Hepatocyte (in vitro differentiated cells): Measurements from ENCODE around the gene PTPN14. TPM values are rescaled to one million over a fixed set of nuclear protein-coding genes. Genes with fewer than 3 reads are reported as not detected.

Experiments
- DNase-seq: peaks from one replicate; pipeline ENCODE4 v3.0.0-alpha.2; 2016; ENCODE audit warnings: low spot score
- H2AFZ ChIP-seq: fragments of 200-600 bp; sonication (generic); 2 replicates; pipeline ENCODE4 v1.6.0; 2016; ENCODE audit warnings: antibody characterized with exemption, mild to moderate bottlenecking
- H3K27ac ChIP-seq: fragments of 200-600 bp; sonication (generic); 2 replicates; pipeline ENCODE4 v1.5.1; 2016; ENCODE audit warnings: mild to moderate bottlenecking
- H3K27me3 ChIP-seq: fragments of 200-600 bp; sonication (generic); 2 replicates; pipeline ENCODE4 v1.6.1; 2016
- H3K36me3 ChIP-seq: fragments of 200-600 bp; sonication (generic); replicated peaks from 2 replicates; pipeline ENCODE4 v1.5.1; 2016; ENCODE audit warnings: low read depth; ENCODE audit not compliant: insufficient read depth
- H3K4me1 ChIP-seq: fragments of 200-600 bp; sonication (generic); 2 replicates; pipeline ENCODE4 v1.5.1; 2016; ENCODE audit warnings: mild to moderate bottlenecking, moderate library complexity; ENCODE audit not compliant: insufficient read depth
- H3K4me2 ChIP-seq: fragments of 200-600 bp; sonication (generic); 2 replicates; pipeline ENCODE4 v1.6.0; 2016
- H3K4me3 ChIP-seq: fragments of 200-600 bp; sonication (generic); 2 replicates; pipeline ENCODE4 v1.5.1; 2016; ENCODE audit warnings: mild to moderate bottlenecking
- H3K79me2 ChIP-seq: fragments of 200-600 bp; sonication (generic); 2 replicates; pipeline ENCODE4 v1.6.0; 2017; ENCODE audit warnings: mild to moderate bottlenecking
- H3K9me2 ChIP-seq: fragments of 200-600 bp; sonication (generic); replicated peaks from 2 replicates; pipeline ENCODE4 v1.6.0; 2017; ENCODE audit warnings: mild to moderate bottlenecking; ENCODE audit not compliant: insufficient read depth
- H3K9me3 ChIP-seq: fragments of 200-600 bp; sonication (generic); 2 replicates; pipeline ENCODE4 v1.5.1; 2016; ENCODE audit warnings: low read depth, mild to moderate bottlenecking
- H4K20me1 ChIP-seq: fragments of 200-600 bp; sonication (generic); 2 replicates; pipeline ENCODE4 v1.6.0; 2016; ENCODE audit warnings: mild to moderate bottlenecking; ENCODE audit not compliant: insufficient read depth, poor library complexity, severe bottlenecking
- EZH2 ChIP-seq: fragments of 200-600 bp; sonication (generic); IDR thresholded peaks from 2 replicates; pipeline ENCODE4 v1.6.1; 2016; ENCODE audit warnings: antibody characterized with exemption, mild to moderate bottlenecking, borderline replicate concordance
- EZH2phosphoT487 ChIP-seq: fragments of 200-600 bp; sonication (generic); IDR thresholded peaks from one replicate; pipeline ENCODE4 v1.6.1; 2018; ENCODE audit warnings: antibody characterized with exemption, mild to moderate bottlenecking, low read depth, moderate library complexity; ENCODE audit not compliant: unreplicated experiment, severe bottlenecking
- WGBS: methylation state at CpG from one replicate; pipeline ENCODE4 v1.1.6; 2016; ENCODE audit warnings: low lambda C conversion rate; ENCODE audit errors: missing lambda C conversion rate; 5-methylcytosine and 5-hydroxymethylcytosine counted together
- polyA plus RNA-seq: library from polyadenylated mRNA; unstranded; fragments of >200 nt; fragmentation: Nextera tagmentation; extraction: Ambion mirVana; gene quantifications from 2 replicates; pipeline ENCODE4 v1.2.1, GENCODE V29; 2016
- total RNA-seq: library from RNA; depleted of rRNA; stranded (reverse); fragments of >200 nt; gene quantifications from 2 replicates; pipeline ENCODE4 v1.2.3, GENCODE V29; 2014
- TF ChIP-seq, protein P1 (sequence below): fragments of 200-600 bp; sonication (generic); IDR thresholded peaks from 2 replicates; pipeline ENCODE4 v1.5.1; 2016; ENCODE audit warnings: antibody characterized with exemption, mild to moderate bottlenecking; ENCODE audit not compliant: poor library complexity

PTPN14 gene
- total and polyA plus RNA-seq, 2 experiments from 2014 or later, result 9.5 to 21.7 TPM

GRCh38 chr1:214466403-214467077 lies 84.9 kb downstream of the PTPN14 start:
- H3K27me3 ChIP-seq, result no peaks in the 10 kb centered on the region
- H3K9me3 ChIP-seq, result no peaks in the 10 kb centered on the region
- H3K4me2 ChIP-seq, result peak overlapping the region; percentile 55
- no peaks in the 10 kb centered on the region for H3K9me2 ChIP-seq
- H3K79me2 ChIP-seq, result peaks cover 75% of the 10 kb centered on the region
- no peaks in the 10 kb centered on the region for H3K36me3 ChIP-seq
- peak overlapping the region; percentile 60 for H3K27ac ChIP-seq
- H3K4me1 ChIP-seq, result peaks cover 19% of the 10 kb centered on the region
- no peak overlapping the region for H3K4me3 ChIP-seq
- TF ChIP-seq EZH2, result no peak
- TF ChIP-seq, protein P1, sequence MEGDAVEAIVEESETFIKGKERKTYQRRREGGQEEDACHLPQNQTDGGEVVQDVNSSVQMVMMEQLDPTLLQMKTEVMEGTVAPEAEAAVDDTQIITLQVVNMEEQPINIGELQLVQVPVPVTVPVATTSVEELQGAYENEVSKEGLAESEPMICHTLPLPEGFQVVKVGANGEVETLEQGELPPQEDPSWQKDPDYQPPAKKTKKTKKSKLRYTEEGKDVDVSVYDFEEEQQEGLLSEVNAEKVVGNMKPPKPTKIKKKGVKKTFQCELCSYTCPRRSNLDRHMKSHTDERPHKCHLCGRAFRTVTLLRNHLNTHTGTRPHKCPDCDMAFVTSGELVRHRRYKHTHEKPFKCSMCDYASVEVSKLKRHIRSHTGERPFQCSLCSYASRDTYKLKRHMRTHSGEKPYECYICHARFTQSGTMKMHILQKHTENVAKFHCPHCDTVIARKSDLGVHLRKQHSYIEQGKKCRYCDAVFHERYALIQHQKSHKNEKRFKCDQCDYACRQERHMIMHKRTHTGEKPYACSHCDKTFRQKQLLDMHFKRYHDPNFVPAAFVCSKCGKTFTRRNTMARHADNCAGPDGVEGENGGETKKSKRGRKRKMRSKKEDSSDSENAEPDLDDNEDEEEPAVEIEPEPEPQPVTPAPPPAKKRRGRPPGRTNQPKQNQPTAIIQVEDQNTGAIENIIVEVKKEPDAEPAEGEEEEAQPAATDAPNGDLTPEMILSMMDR, result no peak
- TF ChIP-seq EZH2phosphoT487, result no peak
- WGBS, result 22% methylated on average over 3 of the region's 3 CpGs
- peaks cover 4% of the 10 kb centered on the region for H4K20me1 ChIP-seq
- no peak overlapping the region for H2AFZ ChIP-seq
- DNase-seq, result no peak

DNA sequence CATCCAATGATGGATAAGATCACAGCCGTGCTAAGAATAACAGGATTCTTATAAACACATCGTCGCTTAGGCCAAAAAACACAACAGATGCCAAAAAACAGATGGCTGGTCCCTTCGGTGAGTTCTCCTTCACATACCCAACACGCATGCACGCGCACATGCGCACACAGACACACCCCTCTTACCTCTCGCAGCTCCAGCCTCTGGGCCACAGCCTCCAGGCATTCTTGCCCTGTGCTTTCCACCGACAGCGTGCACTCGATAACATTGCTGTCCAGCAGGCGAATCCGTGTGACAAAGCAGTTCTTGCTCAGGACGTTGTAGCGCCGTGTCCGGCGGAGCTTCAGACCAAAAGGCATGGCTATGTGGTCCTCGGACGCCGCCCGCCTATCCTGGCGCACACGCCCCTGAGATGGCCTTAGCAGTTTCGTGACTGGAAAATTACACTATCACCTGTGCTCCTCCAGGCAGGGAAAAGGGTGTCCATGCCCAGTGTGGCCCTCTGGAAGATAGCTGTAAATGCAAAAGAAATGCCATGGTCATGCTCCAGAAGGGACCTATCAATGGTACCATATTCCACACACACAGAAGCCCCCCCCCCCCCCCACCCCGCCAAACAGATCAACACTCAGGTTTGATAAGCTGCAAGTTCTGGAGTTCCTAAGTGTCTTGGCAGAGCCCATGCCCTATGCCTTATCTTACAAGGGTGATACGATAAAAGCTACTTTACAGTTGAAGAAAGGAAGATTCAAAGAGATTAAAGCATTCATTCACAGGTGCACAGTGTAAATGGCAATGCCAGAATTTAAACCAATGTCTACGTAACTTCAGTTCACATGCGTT lies 86.7 kb downstream of the PTPN14 start:
- H3K36me3 ChIP-seq, result no peaks in the 10 kb centered on the region
- H3K9me2 ChIP-seq, result no peaks in the 10 kb centered on the region
- 96% methylated on average over 29 of the region's 30 CpGs for WGBS
- H3K27ac ChIP-seq, result no peak overlapping the region
- H3K4me3 ChIP-seq, result no peak overlapping the region
- no peaks in the 10 kb centered on the region for H3K27me3 ChIP-seq
- TF ChIP-seq, protein P1, result no peak
- TF ChIP-seq EZH2 (no peak), EZH2phosphoT487 (no peak)
- H3K79me2 ChIP-seq, result peaks cover 61% of the 10 kb centered on the region
- H3K4me2 ChIP-seq, result no peak overlapping the region
- DNase-seq, result no peak
- no peak overlapping the region for H2AFZ ChIP-seq
- H3K9me3 ChIP-seq, result no peaks in the 10 kb centered on the region
- peaks cover 27% of the 10 kb centered on the region for H3K4me1 ChIP-seq
- H4K20me1 ChIP-seq, result peaks cover 4% of the 10 kb centered on the region

DNA sequence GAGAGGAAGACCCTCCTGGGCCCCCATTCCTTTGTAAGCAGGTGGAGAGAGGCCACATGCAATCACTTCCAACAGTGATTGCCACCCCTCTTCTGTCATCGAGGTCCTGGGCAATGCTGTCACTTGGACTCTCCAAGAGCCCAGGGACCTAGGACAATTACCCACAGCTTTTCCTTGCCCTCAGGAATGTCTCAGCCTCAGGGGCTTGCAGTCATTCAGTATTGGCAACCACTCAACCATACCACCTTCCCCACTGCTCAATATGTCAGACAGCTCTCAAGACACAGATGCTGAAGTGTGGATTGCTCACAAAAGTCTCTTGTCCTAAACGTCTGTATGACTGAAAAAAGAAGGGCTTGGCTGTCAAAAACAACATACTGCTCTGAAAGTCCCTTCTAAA lies 87.8 kb downstream of the PTPN14 start:
- Histone ChIP-seq H3K4me2 (no peak overlapping the region), H3K4me1 (peaks cover 27% of the 10 kb centered on the region), H3K4me3 (no peak overlapping the region), H3K9me2 (no peaks in the 10 kb centered on the region), H4K20me1 (peaks cover 4% of the 10 kb centered on the region), H3K79me2 (peaks cover 53% of the 10 kb centered on the region), H3K36me3 (no peaks in the 10 kb centered on the region), H2AFZ (no peak overlapping the region), H3K27ac (no peak overlapping the region), H3K27me3 (no peaks in the 10 kb centered on the region), H3K9me3 (no peaks in the 10 kb centered on the region)
- TF ChIP-seq, protein P1, result no peak
- no peak for TF ChIP-seq EZH2
- TF ChIP-seq EZH2phosphoT487, result no peak
- DNase-seq, result no peak
- WGBS, result 71% methylated on average over 2 of the region's 2 CpGs
